ENCODE results near the gene KLF16. TPM values are rescaled to one million over a fixed set of nuclear protein-coding genes. Genes with fewer than 3 reads are reported as not detected.
A peak's percentile ranks its signal among the peaks of the same experiment; 100 is the strongest.

Gene KLF16
- total RNA-seq, 1 donor from 2014 or later, result 5.3 TPM

DNA sequence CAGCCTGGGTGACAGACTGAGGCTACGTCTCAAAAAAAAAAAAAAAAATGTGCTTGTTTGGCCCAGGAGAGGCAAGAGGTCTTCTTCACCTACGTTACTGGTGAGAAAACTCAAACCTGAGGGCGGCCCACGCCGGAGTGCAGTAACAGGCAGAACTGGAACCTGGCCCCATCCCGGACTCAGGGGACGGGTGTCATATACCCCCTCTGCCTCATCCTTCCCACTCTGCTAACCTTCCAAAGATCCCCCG lies 41.4 kb upstream of the KLF16 start:
- DNase-seq (ENCODE audit: low read depth) (no peak), FAIRE-seq (no peak)
- Histone ChIP-seq H3K27me3 (ENCODE audit: control insufficient read depth, insufficient read depth, low read length) (no peaks in the 10 kb centered on the region), H3K36me3 (ENCODE audit: control insufficient read depth, insufficient read depth, low read length) (no peaks in the 10 kb centered on the region), H3K4me3 (ENCODE audit: low read depth, low read length) (peak overlapping the region; percentile 19)
- TF ChIP-seq, protein P1, sequence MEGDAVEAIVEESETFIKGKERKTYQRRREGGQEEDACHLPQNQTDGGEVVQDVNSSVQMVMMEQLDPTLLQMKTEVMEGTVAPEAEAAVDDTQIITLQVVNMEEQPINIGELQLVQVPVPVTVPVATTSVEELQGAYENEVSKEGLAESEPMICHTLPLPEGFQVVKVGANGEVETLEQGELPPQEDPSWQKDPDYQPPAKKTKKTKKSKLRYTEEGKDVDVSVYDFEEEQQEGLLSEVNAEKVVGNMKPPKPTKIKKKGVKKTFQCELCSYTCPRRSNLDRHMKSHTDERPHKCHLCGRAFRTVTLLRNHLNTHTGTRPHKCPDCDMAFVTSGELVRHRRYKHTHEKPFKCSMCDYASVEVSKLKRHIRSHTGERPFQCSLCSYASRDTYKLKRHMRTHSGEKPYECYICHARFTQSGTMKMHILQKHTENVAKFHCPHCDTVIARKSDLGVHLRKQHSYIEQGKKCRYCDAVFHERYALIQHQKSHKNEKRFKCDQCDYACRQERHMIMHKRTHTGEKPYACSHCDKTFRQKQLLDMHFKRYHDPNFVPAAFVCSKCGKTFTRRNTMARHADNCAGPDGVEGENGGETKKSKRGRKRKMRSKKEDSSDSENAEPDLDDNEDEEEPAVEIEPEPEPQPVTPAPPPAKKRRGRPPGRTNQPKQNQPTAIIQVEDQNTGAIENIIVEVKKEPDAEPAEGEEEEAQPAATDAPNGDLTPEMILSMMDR (IDR thresholded peaks at IDR 0.05; ENCODE audit: insufficient read depth, low read length, severe bottlenecking), result no peak

DNA sequence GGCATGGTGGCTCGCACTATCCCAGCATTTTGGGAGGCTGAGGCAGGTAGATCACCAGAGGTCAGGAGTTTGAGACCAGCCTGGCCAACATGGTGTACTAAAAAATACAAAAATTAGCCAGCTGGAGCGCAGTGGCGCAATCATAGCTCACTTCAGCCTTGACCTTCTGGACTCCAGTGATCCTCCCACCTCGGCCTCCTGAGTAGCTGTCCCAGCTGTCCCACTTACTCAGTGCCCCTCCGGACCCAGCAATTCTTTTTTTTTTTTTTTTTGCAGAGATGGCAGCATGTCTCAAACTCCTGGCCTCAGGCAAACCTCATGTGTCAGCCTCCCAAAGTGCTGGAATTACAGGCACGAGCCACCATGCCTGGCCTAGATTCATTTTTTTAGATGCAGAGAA lies 39.5 kb upstream of the KLF16 start:
- TF ChIP-seq, protein P1 (IDR thresholded peaks at IDR 0.05; ENCODE audit: insufficient read depth, low read length, severe bottlenecking), result no peak
- FAIRE-seq (no peak), DNase-seq (ENCODE audit: low read depth) (no peak)
- H3K4me3 ChIP-seq (ENCODE audit: low read depth, low read length), result no peak overlapping the region
- no peaks in the 10 kb centered on the region for H3K27me3 ChIP-seq (ENCODE audit: control insufficient read depth, insufficient read depth, low read length)
- no peaks in the 10 kb centered on the region for H3K36me3 ChIP-seq (ENCODE audit: control insufficient read depth, insufficient read depth, low read length)

DNA sequence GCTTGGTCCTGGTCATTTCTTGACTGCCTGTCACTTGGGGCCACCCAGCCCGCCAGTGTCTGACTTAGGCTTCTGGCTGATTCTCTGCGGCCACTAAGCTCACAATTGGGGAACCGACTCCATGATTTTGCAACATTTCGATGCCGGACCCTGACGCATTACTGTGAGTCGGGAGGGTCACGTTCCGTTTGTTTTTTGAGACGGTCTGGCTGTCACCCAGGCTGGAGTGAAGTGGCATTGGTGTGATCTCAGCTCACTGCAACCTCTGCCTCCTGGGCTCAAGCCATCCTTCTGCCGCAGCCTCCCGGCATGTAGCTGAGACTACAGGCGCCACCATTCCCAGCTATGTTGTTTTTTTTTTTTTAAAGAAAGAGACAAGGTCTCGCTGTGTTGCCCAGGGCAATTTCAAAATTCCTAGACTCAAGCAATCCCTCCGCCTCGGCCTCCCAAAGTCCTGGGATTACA lies 38.6 kb upstream of the KLF16 start:
- DNase-seq (ENCODE audit: low read depth), result no peak
- H3K4me3 ChIP-seq (ENCODE audit: low read depth, low read length), result no peak overlapping the region
- no peaks in the 10 kb centered on the region for H3K36me3 ChIP-seq (ENCODE audit: control insufficient read depth, insufficient read depth, low read length)
- FAIRE-seq, result no peak
- TF ChIP-seq, protein P1 (IDR thresholded peaks at IDR 0.05; ENCODE audit: insufficient read depth, low read length, severe bottlenecking), result no peak
- H3K27me3 ChIP-seq (ENCODE audit: control insufficient read depth, insufficient read depth, low read length), result no peaks in the 10 kb centered on the region

DNA sequence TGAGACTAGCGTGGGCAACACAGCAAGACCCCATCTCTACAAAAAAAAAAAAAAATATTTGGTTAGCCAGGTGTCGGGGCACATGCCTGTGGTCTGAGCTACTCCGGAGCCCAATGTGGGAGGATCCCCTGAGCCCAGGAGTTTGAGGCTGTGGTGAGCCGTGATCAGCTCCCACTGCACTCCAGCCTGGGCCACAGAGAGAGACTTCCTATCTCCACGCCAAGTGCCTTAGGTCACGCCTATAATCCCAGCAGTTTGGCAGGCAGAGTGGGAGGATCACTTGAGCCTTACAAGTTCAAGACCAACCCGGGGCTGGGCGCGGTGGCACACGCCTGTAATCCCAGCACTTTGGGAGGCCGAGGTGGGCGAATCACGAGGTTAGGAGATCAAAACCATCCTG lies 33.1 kb upstream of the KLF16 start:
- H3K4me3 ChIP-seq (ENCODE audit: low read depth, low read length), result no peak overlapping the region
- TF ChIP-seq, protein P1 (IDR thresholded peaks at IDR 0.05; ENCODE audit: insufficient read depth, low read length, severe bottlenecking), result no peak
- no peaks in the 10 kb centered on the region for H3K36me3 ChIP-seq (ENCODE audit: control insufficient read depth, insufficient read depth, low read length)
- H3K27me3 ChIP-seq (ENCODE audit: control insufficient read depth, insufficient read depth, low read length), result no peaks in the 10 kb centered on the region
- FAIRE-seq (no peak), DNase-seq (ENCODE audit: low read depth) (no peak)

DNA sequence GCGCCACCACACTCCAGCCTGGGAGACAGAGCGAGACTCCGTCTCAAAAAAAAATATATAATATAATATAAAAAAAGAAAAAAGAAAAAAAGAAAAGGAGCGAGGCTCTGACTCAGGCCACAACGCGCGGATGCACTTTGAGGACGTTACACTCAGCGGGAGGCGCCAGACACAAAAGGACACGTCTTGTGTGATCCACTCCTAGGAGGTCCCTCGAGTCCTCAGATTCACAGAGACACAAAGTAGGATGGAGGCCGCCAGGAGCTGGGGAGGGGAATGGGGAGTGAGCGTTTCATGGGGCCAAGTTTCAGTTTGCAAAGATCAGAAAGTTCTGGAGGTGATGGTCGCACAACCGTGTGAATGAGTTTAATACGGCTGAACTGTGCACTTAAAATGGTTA lies 30.4 kb upstream of the KLF16 start:
- TF ChIP-seq, protein P1 (IDR thresholded peaks at IDR 0.05; ENCODE audit: insufficient read depth, low read length, severe bottlenecking), result no peak
- Histone ChIP-seq H3K36me3 (ENCODE audit: control insufficient read depth, insufficient read depth, low read length) (no peaks in the 10 kb centered on the region), H3K4me3 (ENCODE audit: low read depth, low read length) (no peak overlapping the region), H3K27me3 (ENCODE audit: control insufficient read depth, insufficient read depth, low read length) (no peaks in the 10 kb centered on the region)
- DNase-seq (ENCODE audit: low read depth) (no peak), FAIRE-seq (no peak)

DNA sequence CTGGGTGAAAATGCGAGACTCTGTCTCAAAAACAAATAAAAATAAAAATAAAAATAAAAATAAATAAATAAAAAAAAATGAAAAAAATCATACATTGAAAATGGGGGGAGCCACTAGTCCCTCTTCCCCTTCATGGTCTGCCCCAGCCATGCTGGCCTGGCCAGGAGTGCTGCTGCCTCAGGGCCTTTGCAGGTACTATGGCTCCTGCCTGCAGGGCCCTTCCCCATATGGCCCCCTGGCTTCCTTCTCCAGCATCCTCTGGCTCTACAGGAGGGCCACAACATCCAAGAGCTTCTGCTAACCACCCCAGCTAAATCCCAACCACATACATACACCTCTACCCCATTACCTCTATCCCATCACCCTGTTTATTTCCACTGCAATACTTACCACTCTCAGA lies 26.5 kb upstream of the KLF16 start:
- no peak for DNase-seq (ENCODE audit: low read depth)

More for the DNA sequence above, 26.5 kb upstream of the KLF16 start:
- no peaks in the 10 kb centered on the region for H3K36me3 ChIP-seq (ENCODE audit: control insufficient read depth, insufficient read depth, low read length)
- H3K27me3 ChIP-seq (ENCODE audit: control insufficient read depth, insufficient read depth, low read length), result no peaks in the 10 kb centered on the region
- no peak for FAIRE-seq
- no peak overlapping the region for H3K4me3 ChIP-seq (ENCODE audit: low read depth, low read length)
- TF ChIP-seq, protein P1 (IDR thresholded peaks at IDR 0.05; ENCODE audit: insufficient read depth, low read length, severe bottlenecking), result no peak

Data from bronchial epithelial cell (primary cell).